GM19240 (cell line): ENCODE results near the gene PSMD14.

Source experiments
- DNase-seq: peaks from one replicate; pipeline ENCODE4 v3.0.0; 2011; ENCODE audit warnings: low spot score; ENCODE audit not compliant: insufficient read length

PSMD14 gene

DNA sequence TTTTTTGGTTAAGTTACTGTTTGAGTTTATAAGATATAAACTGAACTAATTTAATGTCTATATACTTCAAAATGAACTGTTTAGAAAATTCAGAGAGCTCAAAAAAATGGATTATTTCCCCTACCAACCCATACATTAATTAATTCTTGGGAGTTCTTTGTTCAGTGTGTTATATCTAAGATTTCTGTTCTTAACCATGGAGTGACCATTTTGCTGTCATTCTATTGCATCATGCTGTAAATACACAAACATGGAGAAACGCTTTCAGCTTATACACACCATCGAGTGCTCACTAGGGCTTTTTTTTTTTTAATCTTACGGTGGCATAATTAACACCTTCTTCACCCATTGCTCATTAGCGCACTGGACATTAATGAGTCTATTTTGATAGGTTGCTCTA is 74.5 kb downstream of the PSMD14 start:
- DNase-seq, result no peak

DNA sequence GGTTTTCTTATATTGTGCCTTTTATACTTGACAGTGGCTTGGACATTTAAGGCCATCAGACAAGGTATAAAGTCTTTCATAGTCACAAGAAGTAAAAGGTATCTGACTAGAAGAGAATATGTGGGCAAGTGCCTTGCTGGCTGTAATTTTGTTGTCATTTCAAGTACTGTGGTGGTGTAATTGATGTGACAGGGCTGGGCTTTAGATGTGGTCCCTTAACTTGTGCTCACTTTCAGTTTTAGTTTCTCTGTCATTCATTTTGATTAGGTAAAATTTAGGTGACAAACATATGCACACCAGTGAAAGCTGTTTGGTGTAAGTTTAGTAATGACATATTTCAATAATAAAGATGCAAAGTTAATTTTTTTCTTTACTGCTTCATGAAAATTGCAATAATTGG is 76.6 kb downstream of the PSMD14 start:
- no peak for DNase-seq

DNA sequence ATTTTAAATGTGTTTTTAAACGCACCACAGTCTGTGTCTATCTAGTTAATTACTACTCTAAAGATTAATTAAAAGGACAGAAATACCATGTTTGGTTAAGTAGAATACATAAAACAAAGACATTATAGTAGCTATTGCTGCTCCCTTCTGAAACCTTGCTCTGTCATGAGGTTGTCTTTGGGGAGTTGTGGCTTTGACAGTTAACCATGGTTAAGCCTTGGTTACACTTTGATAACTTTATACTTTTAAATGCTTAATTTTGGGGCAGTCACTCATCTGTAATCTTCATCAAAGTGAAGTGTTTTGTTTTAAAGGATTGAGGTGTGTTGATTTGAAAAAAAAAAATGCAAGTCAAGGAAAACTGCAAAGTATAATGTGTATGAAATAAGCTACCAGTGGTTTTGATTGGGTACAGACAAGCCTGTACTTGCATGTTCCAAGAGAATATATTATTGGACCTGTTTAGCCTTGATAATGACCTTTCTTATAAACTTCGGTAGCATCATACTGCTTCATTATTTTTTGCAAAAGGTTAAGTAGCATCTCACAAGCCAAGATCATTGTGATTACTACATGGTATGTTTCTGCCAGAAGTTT is 78.1 kb downstream of the PSMD14 start:
- no peak for DNase-seq

DNA sequence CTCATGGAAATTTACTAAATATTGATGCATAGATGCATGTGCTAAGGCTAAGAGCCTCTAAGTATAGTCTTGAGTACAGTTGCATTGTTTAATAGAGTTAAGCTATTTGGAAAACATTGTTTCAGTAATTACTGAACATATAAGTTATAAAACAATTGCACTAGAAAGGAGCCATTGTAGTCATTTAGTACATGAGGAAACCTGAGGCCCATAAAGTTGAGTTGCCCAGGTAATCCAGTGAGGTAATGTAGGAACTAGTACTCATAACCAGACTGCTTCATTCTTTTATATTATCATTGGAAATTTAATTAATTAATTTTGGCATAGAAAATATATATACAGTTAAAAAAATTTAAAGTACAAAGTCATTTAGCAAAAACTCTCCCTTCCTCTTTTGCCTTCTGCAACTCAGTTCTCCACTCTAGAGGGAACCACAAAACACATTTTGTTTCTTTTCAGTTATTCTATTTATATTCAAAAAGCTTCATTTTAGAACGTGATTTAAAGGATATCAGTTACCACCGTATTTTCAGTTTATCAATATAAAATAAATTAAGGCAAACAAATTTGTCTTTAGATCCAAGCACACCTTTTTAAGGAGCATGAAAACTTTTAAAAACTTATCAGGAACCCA is 80.0 kb downstream of the PSMD14 start:
- DNase-seq, result no peak

DNA sequence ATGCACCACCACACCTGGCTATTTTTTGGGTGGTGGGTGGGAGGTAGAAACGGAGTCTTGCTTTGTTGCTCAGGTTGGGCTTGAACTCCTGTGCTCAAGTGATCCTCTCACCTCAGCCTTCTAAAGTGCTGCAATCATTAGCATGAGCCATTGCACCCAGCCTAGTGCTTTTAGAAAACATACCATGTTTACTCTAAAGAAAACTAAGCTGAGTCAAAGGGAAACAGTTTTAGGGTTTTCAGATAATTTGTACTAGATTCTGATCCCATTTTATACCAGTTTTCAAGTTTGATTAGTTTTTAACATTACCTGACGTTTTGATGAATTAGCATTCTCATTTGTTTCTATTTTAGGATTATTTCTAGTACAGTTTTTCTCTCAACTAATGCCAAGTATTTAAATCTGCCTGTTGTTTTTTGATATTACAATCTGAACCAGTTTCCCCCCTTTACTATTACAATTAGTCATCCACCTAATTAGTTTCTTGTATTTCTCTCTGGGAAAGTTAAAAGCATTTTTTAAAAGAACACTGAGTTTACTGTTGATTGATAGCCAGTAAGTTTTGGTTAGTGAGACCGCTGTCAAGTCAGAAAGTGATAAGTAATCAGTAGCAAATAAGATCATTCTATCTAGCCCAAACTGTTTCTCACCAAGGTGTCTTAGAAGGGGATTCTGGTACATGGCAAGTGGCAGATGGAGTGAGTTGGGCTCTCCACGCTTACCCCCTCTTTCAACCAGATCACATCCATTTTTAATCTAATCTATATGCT is 83.7 kb downstream of the PSMD14 start:
- DNase-seq, result no peak

DNA sequence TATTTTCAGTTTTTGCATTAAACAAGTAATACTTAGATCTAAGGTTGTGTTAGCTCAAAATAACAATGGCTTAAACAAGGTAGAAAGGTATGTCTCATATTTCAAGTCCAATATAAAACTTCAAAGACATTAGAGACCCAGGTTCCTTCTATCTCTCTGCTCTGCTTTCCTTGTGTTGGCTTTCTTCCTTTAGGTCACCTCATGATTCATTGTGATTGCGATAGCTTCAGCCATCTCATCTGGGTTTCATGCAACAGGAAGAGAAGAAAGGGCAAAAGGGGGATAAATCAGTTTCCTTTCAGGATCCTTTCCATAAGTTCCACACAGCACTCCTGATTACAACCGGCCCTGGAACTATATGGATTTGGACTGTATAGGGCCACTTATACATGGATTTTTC is 91.9 kb downstream of the PSMD14 start:
- no peak for DNase-seq

DNA sequence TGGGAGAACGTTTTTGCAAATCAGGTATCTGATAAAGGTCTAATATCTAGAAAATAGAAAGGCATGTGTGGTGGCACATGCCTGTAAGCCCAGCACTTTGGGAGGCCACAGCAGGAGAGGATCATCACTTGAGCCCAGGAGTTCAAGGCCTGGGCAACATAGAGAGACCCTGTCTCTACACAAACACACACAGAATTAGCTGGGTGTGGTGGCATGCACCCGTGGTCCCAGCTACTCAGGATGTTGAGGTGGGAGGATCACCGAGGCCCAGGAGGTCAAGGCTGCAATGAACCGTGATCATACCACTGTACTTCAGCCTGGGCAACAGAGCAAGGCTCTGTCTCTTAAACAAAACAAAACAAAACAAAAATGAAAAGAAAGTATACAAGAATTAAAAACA is 94.1 kb downstream of the PSMD14 start:
- DNase-seq, result no peak

DNA sequence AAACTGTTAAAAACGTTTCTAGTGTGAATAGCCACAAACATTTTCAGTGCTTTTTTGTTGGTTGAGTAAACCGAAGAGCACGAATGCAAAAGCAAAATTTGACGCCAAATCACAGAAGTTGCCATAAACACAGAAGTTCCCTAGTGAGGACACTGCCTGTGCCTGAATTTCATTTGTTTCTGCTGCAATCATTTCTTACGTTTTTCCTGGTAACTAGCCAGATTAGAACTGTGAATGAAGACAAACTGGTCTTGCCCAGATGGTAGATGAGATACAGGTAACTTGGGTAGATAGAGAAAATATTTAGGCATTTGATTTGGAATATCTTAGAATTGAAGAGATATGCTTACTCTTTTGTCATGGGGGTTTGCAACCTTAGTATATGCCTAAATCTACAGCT is 98.1 kb downstream of the PSMD14 start:
- DNase-seq, result no peak

DNA sequence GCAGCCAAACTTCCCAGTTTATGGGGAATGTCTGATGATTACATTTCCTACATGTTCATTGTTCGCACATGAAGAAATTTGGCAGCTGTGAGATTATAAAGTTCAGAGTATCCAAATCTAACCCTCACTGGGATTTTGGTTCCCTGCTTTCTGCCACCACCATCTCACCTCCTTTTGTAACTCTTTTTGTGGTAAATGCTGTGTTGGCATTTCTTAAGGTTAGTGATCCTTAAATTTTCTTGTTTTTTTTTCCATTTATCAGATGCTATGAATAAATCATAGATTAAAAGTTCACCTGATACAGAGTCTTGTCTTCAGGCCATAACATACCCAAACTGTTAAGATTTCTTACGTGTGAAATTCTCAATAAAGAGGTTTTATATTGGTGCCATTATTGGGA is 99.4 kb downstream of the PSMD14 start:
- no peak for DNase-seq

DNA sequence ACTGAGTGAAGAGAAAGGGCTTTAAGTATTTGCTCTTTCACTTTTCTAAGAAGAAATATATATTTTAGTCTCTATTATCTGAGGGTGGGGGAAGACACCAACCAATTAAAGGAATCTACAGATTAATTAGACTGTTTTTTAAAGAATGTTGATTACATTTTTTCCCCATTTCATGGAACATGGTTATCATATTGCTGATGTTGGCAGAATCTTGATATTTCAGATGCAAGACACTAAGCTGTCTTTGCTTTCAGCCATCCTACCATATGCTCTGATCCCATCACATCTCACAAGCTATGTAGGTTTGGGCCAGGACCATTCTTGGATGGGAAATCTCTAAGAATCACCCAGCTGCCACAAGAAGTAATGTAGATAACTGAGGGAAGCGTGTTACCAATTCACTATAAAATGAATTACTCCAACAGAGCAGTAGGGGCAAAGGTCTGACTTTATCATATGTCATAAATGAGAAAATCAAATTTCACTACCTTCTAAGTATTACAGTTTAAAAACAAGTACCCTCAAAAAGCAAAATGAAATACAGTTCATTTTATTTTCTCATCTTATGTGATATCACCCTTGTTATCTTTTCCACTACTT is 101.2 kb downstream of the PSMD14 start:
- no peak for DNase-seq

DNA sequence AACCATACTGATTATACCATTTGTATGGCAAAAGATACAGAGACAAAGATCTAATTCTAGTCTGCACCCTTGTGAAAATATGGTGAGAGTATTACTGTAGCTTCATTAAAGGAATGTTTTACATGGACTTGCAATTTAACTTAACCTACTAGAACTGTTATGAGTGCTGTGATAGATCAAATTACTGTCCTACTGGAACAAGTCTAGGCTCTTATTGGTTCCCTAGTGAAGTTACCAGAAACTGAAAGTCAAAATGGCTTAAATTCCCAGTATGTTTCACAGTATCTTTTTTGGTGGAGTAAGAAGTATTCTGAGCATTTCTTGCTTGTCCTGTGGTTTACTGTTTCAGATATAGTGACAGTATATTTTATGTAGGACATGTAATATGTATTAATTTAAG is 104.1 kb downstream of the PSMD14 start:
- no peak for DNase-seq

DNA sequence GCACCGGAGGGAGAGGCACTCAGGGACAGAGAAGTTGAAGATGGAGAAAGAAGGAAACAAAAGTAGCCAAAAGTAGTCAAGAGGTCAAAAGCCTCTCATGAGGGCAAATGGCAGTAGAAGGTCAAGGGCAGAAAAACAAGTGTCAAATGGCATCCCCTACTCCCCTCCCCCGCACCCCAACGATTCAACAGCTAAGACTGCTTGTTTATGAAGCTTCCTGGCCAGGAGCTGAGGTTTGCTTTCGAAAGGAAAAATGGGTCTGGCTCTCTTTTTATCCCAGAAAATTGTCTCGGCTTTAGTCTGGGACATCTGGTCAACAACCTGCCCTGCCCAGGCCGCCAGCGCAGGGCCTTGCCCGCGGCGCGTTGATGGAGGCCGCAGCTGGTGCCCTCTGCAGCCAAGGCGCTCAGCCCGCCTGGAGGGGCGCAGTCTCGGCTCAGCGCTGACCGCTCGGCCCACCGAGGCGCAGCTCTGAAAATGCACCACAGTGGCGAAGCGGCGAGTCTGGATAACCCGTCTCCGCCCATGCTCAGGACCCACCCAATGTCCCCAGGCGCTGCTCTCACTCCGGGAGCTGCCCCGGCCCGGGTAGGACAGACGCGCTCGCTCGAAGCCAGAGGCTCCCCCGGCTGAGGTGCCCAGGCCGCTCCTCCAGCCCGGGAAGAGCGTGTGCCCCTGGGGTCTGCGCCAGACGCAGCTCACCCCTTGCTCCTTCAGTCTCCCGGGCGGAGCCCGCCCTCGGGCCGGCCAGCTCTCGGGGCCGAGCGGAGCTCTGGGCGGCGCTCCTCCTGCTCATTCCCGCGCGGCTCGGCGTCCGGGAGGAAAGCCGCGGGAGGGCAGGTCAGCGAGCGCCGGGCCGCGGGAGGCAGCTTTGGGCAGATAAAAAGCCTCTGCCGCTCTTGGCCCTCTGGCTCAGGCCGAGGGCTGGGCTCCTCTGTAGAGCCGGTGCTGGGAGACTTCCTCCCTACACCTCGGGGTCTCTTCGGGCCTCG is 106.1 kb downstream of the PSMD14 start:
- no peak for DNase-seq

DNA sequence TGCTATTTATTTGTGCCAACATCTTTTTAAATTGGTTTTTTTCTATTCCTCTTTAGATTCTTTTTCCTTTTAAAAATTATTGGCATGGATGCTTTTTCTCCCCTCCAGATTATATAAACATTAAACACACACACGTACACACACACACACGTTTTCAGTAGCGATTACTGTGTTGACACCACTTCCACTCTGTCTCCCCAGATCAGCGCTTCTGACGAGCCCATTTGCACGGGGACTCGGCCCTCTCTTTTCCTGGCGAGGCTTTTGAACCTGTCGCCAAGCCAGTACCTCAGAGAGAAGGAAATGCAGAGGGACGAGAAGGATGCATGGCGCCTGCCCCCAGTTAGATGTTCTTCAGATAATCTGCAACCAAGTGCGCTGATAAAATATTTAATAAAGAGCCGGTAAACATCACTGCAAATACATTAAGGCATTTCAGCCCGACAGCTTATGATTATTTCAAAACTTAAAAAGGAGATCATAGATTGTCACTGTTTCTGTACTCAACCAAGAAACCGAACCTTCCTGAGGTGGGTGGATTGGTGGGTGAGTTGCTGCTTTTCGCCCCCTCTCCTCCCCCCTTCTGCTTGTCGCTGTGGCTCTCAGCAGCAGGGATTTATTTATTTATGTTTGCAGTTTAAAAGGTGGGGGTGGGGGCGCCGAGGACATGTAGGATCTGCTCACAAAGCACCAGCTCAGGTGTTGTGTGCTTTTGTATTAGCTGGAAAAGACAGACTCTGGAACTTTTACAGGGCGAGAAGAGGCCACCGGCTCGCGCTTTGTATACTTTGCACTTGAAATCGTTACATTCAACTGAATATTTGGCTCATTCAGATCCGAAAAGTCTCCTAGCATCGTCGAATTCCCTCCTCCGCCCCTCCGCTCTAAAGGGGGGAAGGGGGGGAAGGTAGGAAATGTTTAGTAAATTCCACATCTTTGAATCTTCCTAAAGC is 107.1 kb downstream of the PSMD14 start:
- no peak for DNase-seq

DNA sequence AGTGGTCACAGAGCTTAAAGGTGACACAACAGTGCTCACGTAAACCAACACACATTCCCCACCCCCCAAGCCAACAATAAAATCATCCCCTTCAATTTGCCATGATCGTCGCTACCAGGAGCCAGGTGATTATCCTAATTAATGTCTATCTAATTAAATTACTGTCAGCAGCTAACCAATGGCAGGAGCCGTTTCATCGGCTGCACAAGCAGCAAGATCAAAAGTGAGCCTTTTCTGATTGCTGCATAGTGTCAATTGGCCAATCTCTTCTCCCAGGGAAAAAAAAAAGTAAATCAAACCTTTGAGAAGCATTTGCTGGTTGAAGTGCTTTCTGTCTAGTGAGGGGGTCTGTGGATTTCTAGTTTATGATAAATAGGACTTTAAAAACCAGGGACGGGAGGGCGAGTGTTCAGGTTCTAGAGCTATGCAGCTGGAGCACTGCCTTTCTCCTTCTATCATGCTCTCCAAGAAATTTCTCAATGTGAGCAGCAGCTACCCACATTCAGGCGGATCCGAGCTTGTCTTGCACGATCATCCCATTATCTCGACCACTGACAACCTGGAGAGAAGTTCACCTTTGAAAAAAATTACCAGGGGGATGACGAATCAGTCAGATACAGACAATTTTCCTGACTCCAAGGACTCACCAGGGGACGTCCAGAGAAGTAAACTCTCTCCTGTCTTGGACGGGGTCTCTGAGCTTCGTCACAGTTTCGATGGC is 107.9 kb downstream of the PSMD14 start, which contains the start of gene TBR1:
Gene TBR1, plus strand, starts transcription at position 311 of the 721 bp plus-strand sequence. Its CDS starts 114 bp downstream, at position 425.
- DNase-seq, result no peak

DNA sequence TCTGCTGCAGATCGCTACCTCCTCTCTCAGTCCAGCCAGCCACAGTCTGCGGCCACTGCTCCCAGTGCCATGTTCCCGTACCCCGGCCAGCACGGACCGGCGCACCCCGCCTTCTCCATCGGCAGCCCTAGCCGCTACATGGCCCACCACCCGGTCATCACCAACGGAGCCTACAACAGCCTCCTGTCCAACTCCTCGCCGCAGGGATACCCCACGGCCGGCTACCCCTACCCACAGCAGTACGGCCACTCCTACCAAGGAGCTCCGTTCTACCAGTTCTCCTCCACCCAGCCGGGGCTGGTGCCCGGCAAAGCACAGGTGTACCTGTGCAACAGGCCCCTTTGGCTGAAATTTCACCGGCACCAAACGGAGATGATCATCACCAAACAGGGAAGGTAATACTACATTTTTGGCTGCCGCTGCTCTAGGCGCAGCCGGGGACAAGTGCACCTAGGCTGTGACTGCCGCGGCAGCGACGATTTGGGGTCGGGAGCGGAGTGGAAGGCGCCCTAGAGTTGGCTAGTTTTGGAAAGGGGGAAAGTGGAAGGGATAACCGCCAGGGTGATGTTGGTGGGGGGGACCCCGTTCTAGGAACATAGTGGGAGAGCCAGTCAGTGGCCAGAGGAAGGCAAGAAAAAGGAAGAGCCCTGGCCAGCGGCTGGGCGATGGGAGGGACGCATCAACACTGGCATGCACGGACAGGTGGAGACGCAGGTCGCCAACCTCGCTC is 108.6 kb downstream of the PSMD14 start:
- DNase-seq, result no peak

DNA sequence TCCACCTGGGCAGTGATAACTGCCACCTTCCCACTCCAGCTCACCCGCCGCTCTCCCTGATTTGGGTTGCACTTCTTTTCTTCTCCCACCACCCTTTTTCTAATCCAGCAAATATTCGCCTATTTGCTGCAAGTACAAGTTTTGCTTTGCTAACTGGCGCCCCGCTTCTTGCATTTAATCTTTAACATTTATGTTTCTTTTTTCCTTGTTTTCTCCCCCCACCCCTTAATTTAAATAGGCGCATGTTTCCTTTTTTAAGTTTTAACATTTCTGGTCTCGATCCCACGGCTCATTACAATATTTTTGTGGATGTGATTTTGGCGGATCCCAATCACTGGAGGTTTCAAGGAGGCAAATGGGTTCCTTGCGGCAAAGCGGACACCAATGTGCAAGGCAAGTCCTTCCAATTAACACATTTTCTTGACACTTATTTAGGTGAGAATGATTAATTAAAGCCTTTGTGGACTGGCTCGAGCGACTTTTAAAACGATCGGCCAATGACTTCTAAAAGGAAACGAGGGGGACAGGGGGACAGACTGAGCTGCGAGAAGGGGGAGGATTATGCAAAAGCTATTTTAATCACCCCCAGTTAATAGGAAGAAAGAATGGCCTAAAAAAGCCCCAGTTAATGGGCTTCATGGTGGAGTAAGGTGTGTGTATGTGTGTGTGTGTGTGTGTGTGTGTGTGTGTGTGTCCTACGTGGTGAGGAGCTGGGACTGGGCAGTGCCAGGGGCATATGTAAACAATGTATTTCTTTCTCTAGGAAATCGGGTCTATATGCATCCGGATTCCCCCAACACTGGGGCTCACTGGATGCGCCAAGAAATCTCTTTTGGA is 109.4 kb downstream of the PSMD14 start:
- DNase-seq, result no peak

DNA sequence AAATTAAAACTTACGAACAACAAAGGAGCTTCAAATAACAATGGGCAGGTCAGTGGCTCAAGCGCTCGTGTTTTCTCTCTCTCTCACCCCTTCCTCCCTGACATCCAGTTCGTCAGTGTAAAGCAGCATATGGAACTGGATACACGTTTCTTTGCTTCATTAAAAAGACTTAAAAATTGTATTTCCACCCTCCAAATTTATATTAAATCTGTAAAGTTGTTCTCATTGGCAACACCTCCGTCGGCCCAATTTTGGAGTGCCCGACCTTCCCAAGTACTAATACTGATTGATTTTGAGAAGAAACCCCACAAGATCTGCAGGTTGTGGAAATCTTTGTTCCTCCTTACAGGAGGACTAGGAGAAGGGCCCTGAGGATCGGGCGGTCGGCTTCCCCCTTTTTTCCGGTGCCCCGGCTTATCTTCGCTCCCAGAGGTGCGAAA is 110.1 kb downstream of the PSMD14 start:
- no peak for DNase-seq
